Endothelial cell of umbilical vein (primary cell): ENCODE data around the gene TMEM203. TPM values are rescaled to one million over a fixed set of nuclear protein-coding genes. Genes with fewer than 3 reads are reported as not detected.

Experiments
- BruUV-seq: library from RNA; stranded (reverse); fragments of 400-500 nt; replicated peaks from 2 replicates; lab custom pipeline; 2021; lab: Mats Ljungman, UMichigan
- CTCF ChIA-PET: fragments of 300-600, 350-600 bp; sonication (Branson Sonifier 250); formaldehyde crosslinking; loops from one replicate; lab custom pipeline; 2021; ENCODE audit warnings: antibody characterized with exemption, inconsistent platforms; lab: Charles Lee
- POLR2A ChIA-PET: fragments of 300-600, 350-600 bp; sonication (Branson Sonifier 250); formaldehyde crosslinking; loops from one replicate; lab custom pipeline; 2021; ENCODE audit warnings: antibody characterized with exemption, inconsistent platforms; lab: Charles Lee
- DNase-seq: peaks from one replicate; pipeline ENCODE4 v3.0.0-alpha.2; 2011; ENCODE audit warnings: low read depth, low spot score
- FAIRE-seq: peaks from 2 replicates; lab custom pipeline; 2011; peaks lifted over from hg19 to GRCh38; lab: Jason Lieb, UNC
- H2AFZ ChIP-seq: 2 replicates; pipeline ENCODE4 v1.6.0; 2012; ENCODE audit warnings: low read depth, low read length, control low read depth, inconsistent platforms
- H3K27ac ChIP-seq: 2 replicates; pipeline ENCODE4 v1.5.1; 2011; ENCODE audit warnings: low read depth, mild to moderate bottlenecking, control low read depth, low read length, moderate library complexity; ENCODE audit not compliant: insufficient read depth
- H3K27me3 ChIP-seq, 2 experiments: 2 replicates each; pipeline versions ENCODE4 v1.6.0 to v1.6.1; 2011; ENCODE audit warnings: low read length in 2 of 2, mixed read lengths in 1 of 2; ENCODE audit not compliant: control insufficient read depth in 2 of 2, insufficient read depth in 2 of 2
- H3K36me3 ChIP-seq, 2 experiments: 2 replicates in 1 of 2; 3 replicates in 1 of 2; pipeline ENCODE4 v1.5.1; 2011; ENCODE audit warnings: low read length in 2 of 2, mild to moderate bottlenecking in 1 of 2, moderate library complexity in 1 of 2; ENCODE audit not compliant: control insufficient read depth in 2 of 2, insufficient read depth in 2 of 2; ENCODE audit errors: extremely low read depth in 1 of 2
- H3K4me1 ChIP-seq: 3 replicates; pipeline ENCODE4 v1.5.1; 2011; ENCODE audit warnings: mild to moderate bottlenecking, low read length; ENCODE audit not compliant: control insufficient read depth, insufficient read depth; ENCODE audit errors: extremely low read depth
- H3K4me2 ChIP-seq: 2 replicates; pipeline ENCODE4 v1.6.1; 2011; ENCODE audit warnings: low read length, control low read depth, mixed read lengths; ENCODE audit not compliant: insufficient read depth
- H3K4me3 ChIP-seq, 3 experiments: fragments of 200-600 bp in 1 of 3; sonication (generic), shearing (Covaris generic) in 1 of 3; replicated peaks in 1 of 3; 2 replicates each; pipeline ENCODE4 v1.5.1; 2011 to 2016; ENCODE audit warnings: control low read depth in 3 of 3, low read length in 3 of 3, mild to moderate bottlenecking in 2 of 3, inconsistent platforms in 1 of 3, low read depth in 1 of 3, moderate library complexity in 1 of 3; ENCODE audit not compliant: insufficient read depth in 1 of 3
- H3K79me2 ChIP-seq: 2 replicates; pipeline ENCODE4 v1.6.0; 2012; ENCODE audit warnings: low read length, inconsistent platforms; ENCODE audit not compliant: control insufficient read depth, insufficient read depth
- H3K9ac ChIP-seq: replicated peaks from 2 replicates; pipeline ENCODE3; 2011; ENCODE audit warnings: low read length, control low read depth; ENCODE audit not compliant: insufficient read depth; ENCODE audit errors: extremely low read depth
- H3K9me1 ChIP-seq: replicated peaks from 3 replicates; pipeline ENCODE4 v1.6.0; 2011; ENCODE audit warnings: mild to moderate bottlenecking, low read length; ENCODE audit not compliant: control insufficient read depth, insufficient read depth; ENCODE audit errors: extremely low read depth
- H3K9me3 ChIP-seq: replicated peaks from 2 replicates; pipeline ENCODE4 v1.5.1; 2012; ENCODE audit warnings: low read length, inconsistent platforms; ENCODE audit not compliant: control insufficient read depth, insufficient read depth
- H4K20me1 ChIP-seq: replicated peaks from 2 replicates; pipeline ENCODE3; 2011; ENCODE audit warnings: mild to moderate bottlenecking, low read length; ENCODE audit not compliant: control insufficient read depth, insufficient read depth; ENCODE audit errors: extremely low read depth
- EZH2 ChIP-seq: IDR thresholded peaks from 2 replicates; pipeline ENCODE4 v1.6.1; 2012; ENCODE audit warnings: borderline replicate concordance, low read depth, mild to moderate bottlenecking, moderate library complexity, low read length, inconsistent platforms; ENCODE audit not compliant: severe bottlenecking
- FOS ChIP-seq: IDR thresholded peaks from 2 replicates; pipeline ENCODE4 v1.6.1; 2011; ENCODE audit warnings: mild to moderate bottlenecking, low read length, moderate library complexity, borderline replicate concordance; ENCODE audit not compliant: insufficient read depth
- GATA2 ChIP-seq: IDR thresholded peaks from 2 replicates; pipeline ENCODE4 v1.7.0; 2011; ENCODE audit warnings: low read depth, mild to moderate bottlenecking, moderate library complexity, mixed read lengths, low read length; ENCODE audit not compliant: insufficient read length, insufficient read depth
- JUN ChIP-seq: IDR thresholded peaks from 2 replicates; pipeline ENCODE4 v1.6.1; 2011; ENCODE audit warnings: borderline replicate concordance, low read depth; ENCODE audit not compliant: insufficient read length, insufficient read depth
- MYC ChIP-seq: IDR thresholded peaks from one replicate; pipeline ENCODE4 v1.6.1; 2011; ENCODE audit warnings: mild to moderate bottlenecking, low read depth, low read length
- POLR2A ChIP-seq: IDR thresholded peaks from 2 replicates; pipeline ENCODE4 v1.6.1; 2012; ENCODE audit warnings: low read depth, mild to moderate bottlenecking, control low read depth, low read length
- POLR2AphosphoS5 ChIP-seq: IDR thresholded peaks from 2 replicates; pipeline ENCODE4 v1.6.1; 2012; ENCODE audit warnings: low read depth, mild to moderate bottlenecking, control low read depth, low read length, moderate library complexity; ENCODE audit not compliant: insufficient read depth
- dilution Hi-C: fragments of 300-500 bp; cut with MboI; formaldehyde crosslinking; loops from one replicate; pipeline ENCODE4 v1.15.0; 2019; ENCODE audit warnings: low sequenced_read_pairs; ENCODE audit not compliant: extremely low pct_ligation_motif_present
- intact Hi-C: fragments of 100-400 bp; cut with micrococcal nuclease; formaldehyde crosslinking; loops from one replicate; pipeline ENCODE4 v1.10.0; 2022
- polyA plus RNA-seq, 4 experiments: library from polyadenylated mRNA; depleted of rRNA in 3 of 4; stranded (reverse) in 3 of 4; unstranded in 1 of 4; fragments of >200 nt; gene quantifications; 2 replicates each; pipeline versions ENCODE4 v1.2.1 to v1.2.3, GENCODE V29; 2011 to 2012; ENCODE audit warnings: missing spikeins in 1 of 4
- total RNA-seq: library from RNA; stranded (reverse); gene quantifications from 2 replicates; pipeline ENCODE4 v1.2.3, GENCODE V29; 2021
- TF ChIP-seq, protein P1 (sequence below): IDR thresholded peaks from 2 replicates; pipeline ENCODE4 v1.6.1; 2011; ENCODE audit not compliant: insufficient read depth, insufficient read length
- TF ChIP-seq, protein P2 (sequence below), 2 donors: IDR thresholded peaks; 1 replicate in 1 of 2; 2 replicates in 1 of 2; pipeline ENCODE4 v1.5.1; 2011; ENCODE audit warnings: low read length in 2 of 2, mild to moderate bottlenecking in 2 of 2, moderate library complexity in 2 of 2, control low read depth in 1 of 2, inconsistent platforms in 1 of 2, low read depth in 1 of 2; ENCODE audit not compliant: insufficient read depth in 1 of 2; ENCODE audit errors: extremely low read depth in 1 of 2

TMEM203 gene
- total and polyA plus RNA-seq, 2 donors (not counting 3 experiments of a cell fraction or from before 2014, with no cell fraction given), result 29.6 to 39.8 TPM

DNA sequence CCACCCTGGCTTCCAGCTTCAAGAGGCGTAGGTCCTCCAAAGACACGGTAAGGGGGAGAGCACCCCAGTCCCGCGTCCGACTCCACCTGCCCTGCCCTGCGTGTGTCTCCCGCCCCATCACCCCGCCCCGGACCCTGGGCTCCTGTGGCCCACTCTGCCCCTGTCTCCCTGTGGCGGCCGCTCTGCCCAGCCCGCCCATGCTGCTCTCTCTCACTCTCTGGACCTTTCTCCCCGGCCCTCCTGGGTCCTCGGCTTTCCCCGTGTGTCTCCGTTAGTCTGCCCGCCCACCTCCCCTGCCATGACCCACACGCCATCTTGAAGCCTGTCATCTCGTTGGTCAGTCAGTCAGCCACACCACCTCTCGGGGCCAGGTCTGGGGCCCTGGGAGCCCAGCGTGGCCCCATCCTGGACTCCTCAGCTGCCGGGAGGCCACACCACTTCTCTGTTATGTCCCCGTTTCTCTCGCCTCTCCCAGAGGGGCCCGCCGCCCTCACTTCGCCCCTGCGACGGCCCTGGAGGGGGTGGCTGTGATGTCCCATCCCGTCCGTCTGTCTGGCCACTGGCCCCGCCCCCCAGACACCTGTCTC, 40.1 kb downstream of the TMEM203 start:
- H3K79me2 ChIP-seq, result no peaks in the 10 kb centered on the region
- no peaks in the 10 kb centered on the region for H3K9me1 ChIP-seq
- no peak overlapping the region for H3K4me2 ChIP-seq
- H3K27ac ChIP-seq, result no peak overlapping the region
- H3K4me1 ChIP-seq, result peaks cover 3% of the 10 kb centered on the region
- no peak overlapping the region for H3K4me3 ChIP-seq
- no peak for FAIRE-seq
- peaks cover 37 to 41% of the 10 kb centered on the region in 2 experiments for H3K27me3 ChIP-seq
- POLR2A ChIA-PET, result no interaction called here
- no peaks in the 10 kb centered on the region for H4K20me1 ChIP-seq
- no peak for DNase-seq
- CTCF ChIA-PET, result interaction anchor here (1.8 kb wide), 1 partner anchor 11 kb away, joined by 7 read pairs; no protein-coding TSS in a partner anchor
- no peaks in the 10 kb centered on the region for H3K9me3 ChIP-seq
- H3K9ac ChIP-seq, result no peak overlapping the region
- dilution Hi-C loops (no loop called here), intact Hi-C loops (no loop called here)
- no peaks in the 10 kb centered on the region for H3K36me3 ChIP-seq
- no TSS peak for BruUV-seq
- no peak overlapping the region for H2AFZ ChIP-seq
- TF ChIP-seq POLR2AphosphoS5 (no peak), FOS (no peak), JUN (no peak), EZH2 (no peak), POLR2A (no peak), GATA2 (no peak), MYC (no peak)
- TF ChIP-seq, protein P1, sequence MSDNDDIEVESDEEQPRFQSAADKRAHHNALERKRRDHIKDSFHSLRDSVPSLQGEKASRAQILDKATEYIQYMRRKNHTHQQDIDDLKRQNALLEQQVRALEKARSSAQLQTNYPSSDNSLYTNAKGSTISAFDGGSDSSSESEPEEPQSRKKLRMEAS, result no peak
- TF ChIP-seq, protein P2, sequence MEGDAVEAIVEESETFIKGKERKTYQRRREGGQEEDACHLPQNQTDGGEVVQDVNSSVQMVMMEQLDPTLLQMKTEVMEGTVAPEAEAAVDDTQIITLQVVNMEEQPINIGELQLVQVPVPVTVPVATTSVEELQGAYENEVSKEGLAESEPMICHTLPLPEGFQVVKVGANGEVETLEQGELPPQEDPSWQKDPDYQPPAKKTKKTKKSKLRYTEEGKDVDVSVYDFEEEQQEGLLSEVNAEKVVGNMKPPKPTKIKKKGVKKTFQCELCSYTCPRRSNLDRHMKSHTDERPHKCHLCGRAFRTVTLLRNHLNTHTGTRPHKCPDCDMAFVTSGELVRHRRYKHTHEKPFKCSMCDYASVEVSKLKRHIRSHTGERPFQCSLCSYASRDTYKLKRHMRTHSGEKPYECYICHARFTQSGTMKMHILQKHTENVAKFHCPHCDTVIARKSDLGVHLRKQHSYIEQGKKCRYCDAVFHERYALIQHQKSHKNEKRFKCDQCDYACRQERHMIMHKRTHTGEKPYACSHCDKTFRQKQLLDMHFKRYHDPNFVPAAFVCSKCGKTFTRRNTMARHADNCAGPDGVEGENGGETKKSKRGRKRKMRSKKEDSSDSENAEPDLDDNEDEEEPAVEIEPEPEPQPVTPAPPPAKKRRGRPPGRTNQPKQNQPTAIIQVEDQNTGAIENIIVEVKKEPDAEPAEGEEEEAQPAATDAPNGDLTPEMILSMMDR (IDR thresholded peaks at IDR 0.05; ENCODE audit: extremely low read depth in 1 of 2, insufficient read depth in 1 of 2, low read depth in 1 of 2, low read length in 2 of 2), result no peak
